Measurements from ENCODE around the gene MRPL47. TPM values are rescaled to one million over a fixed set of nuclear protein-coding genes. Genes with fewer than 3 reads are reported as not detected.
A peak's percentile ranks its signal among the peaks of the same experiment; 100 is the strongest.

The MRPL47 gene
- total and polyA plus RNA-seq, 2 of the 13 experiments (the other 11 are each of a cell fraction or from before 2014, with no cell fraction given) = 36.1 to 83.8 TPM

GRCh38 chr3:179604321-179605078 lies at the start of gene MRPL47, which contains the start of gene NDUFB5 (continued):
- TF ChIP-seq ZNF503 (CRISPR knock-in tag; IDR thresholded peaks at IDR 0.05) = peak; percentile 53; the same call in 1 of the 2 replicates
- TF ChIP-seq ZNF644 (CRISPR knock-in tag; IDR thresholded peaks at IDR 0.05; ENCODE audit: low read depth) = 0 out of 2 replicates have a peak, but pooled peaks have one; percentile 43
- no peak for TF ChIP-seq ZSCAN5A (CRISPR knock-in tag; IDR thresholded peaks at IDR 0.05; ENCODE audit: borderline replicate concordance)
- peak; percentile 58; the same call in 1 of the 2 replicates for TF ChIP-seq ZBTB20 (CRISPR knock-in tag; IDR thresholded peaks at IDR 0.05; ENCODE audit: borderline replicate concordance, low read depth)
- TF ChIP-seq TERF1 (CRISPR knock-in tag; IDR thresholded peaks at IDR 0.05) = 0 out of 2 replicates have a peak, but pooled peaks have one; percentile 24
- TF ChIP-seq FOXP4 (CRISPR knock-in tag; IDR thresholded peaks at IDR 0.05) = no peak; the same call in 1 of the 2 replicates
- TF ChIP-seq, protein P1, sequence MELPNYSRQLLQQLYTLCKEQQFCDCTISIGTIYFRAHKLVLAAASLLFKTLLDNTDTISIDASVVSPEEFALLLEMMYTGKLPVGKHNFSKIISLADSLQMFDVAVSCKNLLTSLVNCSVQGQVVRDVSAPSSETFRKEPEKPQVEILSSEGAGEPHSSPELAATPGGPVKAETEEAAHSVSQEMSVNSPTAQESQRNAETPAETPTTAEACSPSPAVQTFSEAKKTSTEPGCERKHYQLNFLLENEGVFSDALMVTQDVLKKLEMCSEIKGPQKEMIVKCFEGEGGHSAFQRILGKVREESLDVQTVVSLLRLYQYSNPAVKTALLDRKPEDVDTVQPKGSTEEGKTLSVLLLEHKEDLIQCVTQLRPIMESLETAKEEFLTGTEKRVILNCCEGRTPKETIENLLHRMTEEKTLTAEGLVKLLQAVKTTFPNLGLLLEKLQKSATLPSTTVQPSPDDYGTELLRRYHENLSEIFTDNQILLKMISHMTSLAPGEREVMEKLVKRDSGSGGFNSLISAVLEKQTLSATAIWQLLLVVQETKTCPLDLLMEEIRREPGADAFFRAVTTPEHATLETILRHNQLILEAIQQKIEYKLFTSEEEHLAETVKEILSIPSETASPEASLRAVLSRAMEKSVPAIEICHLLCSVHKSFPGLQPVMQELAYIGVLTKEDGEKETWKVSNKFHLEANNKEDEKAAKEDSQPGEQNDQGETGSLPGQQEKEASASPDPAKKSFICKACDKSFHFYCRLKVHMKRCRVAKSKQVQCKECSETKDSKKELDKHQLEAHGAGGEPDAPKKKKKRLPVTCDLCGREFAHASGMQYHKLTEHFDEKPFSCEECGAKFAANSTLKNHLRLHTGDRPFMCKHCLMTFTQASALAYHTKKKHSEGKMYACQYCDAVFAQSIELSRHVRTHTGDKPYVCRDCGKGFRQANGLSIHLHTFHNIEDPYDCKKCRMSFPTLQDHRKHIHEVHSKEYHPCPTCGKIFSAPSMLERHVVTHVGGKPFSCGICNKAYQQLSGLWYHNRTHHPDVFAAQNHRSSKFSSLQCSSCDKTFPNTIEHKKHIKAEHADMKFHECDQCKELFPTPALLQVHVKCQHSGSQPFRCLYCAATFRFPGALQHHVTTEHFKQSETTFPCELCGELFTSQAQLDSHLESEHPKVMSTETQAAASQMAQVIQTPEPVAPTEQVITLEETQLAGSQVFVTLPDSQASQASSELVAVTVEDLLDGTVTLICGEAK (IDR thresholded peaks at IDR 0.05) = peak; percentile 75
- TF ChIP-seq, protein P1 (CRISPR knock-in tag; IDR thresholded peaks at IDR 0.05) = no peak
- TF ChIP-seq THYN1 (CRISPR knock-in tag; IDR thresholded peaks at IDR 0.05; ENCODE audit: borderline replicate concordance, low read depth) = no peak
- 0 out of 2 replicates have a peak, but pooled peaks have one; percentile 75 for TF ChIP-seq ZNF576 (CRISPR knock-in tag; IDR thresholded peaks at IDR 0.05)
- peak; percentile 5; the same call in 1 of the 2 replicates for TF ChIP-seq NR2F2 (IDR thresholded peaks at IDR 0.05; ENCODE audit: borderline replicate concordance, low read depth)
